Esophagus squamous epithelium (tissue), 5 donors: ENCODE results near the gene SFTPD. TPM values are rescaled to one million over a fixed set of nuclear protein-coding genes. Genes with fewer than 3 reads are reported as not detected.

Source experiments
- DNase-seq: peaks from one replicate; lab custom pipeline; 2025; lab: John Stamatoyannopoulos, UW
- H3K27ac ChIP-seq, 4 donors: fragments of 200-600 bp; sonication (generic); one replicate each; pipeline ENCODE4 v1.5.1; 2016 to 2019; ENCODE audit warnings: mild to moderate bottlenecking in 1 of 4
- H3K27me3 ChIP-seq, 4 donors: fragments of 200-600 bp; sonication (generic); 1 replicate in 3 of 4; 2 replicates in 1 of 4; pipeline versions ENCODE4 v1.5.1 to v1.6.0; 2017 to 2021; ENCODE audit warnings: antibody characterized with exemption in 1 of 4
- H3K36me3 ChIP-seq, 3 donors: fragments of 200-600 bp; sonication (generic); one replicate each; pipeline ENCODE4 v1.5.1; 2016 to 2019
- H3K4me1 ChIP-seq, 3 donors: fragments of 200-600 bp; sonication (generic); one replicate each; pipeline ENCODE4 v1.5.1; 2017 to 2019
- H3K4me3 ChIP-seq, 4 donors: fragments of 200-600 bp; sonication (generic); 1 replicate in 3 of 4; 2 replicates in 1 of 4; pipeline ENCODE4 v1.5.1; 2016 to 2019; ENCODE audit warnings: mild to moderate bottlenecking in 2 of 4, moderate library complexity in 1 of 4
- H3K9me3 ChIP-seq, 3 donors: fragments of 200-600 bp; sonication (generic); one replicate each; pipeline ENCODE4 v1.5.1; 2016 to 2019
- POLR2A ChIP-seq, 4 donors: fragments of 450-650 bp; IDR thresholded peaks; one replicate each; pipeline ENCODE4 v1.6.1; 2017; ENCODE audit warnings: antibody characterized with exemption in 4 of 4, mild to moderate bottlenecking in 4 of 4, moderate library complexity in 3 of 4
- WGBS, 2 donors: methylation state at CpG; one replicate each; pipeline ENCODE4 v1.1.5; 2018; 5-methylcytosine and 5-hydroxymethylcytosine counted together
- intact Hi-C: fragments of 100-400 bp; cut with DNase I; formaldehyde crosslinking; loops from one replicate; pipeline ENCODE4 v1.15.0; 2022
- total RNA-seq, 4 donors: library from RNA; depleted of rRNA; stranded (reverse); fragments of >200 nt; gene quantifications; one replicate each; pipeline ENCODE4 v1.1.0, GENCODE V29; 2016
- TF ChIP-seq, protein P1 (sequence below), 6 experiments: fragments of 450-650 bp in 4 of 6; fragments of 200-600 bp in 2 of 6; sonication (generic) in 2 of 6; IDR thresholded peaks; one replicate each; pipeline ENCODE4 v1.5.1; 2016 to 2019; ENCODE audit warnings: antibody characterized with exemption in 6 of 6, mild to moderate bottlenecking in 4 of 6, moderate library complexity in 4 of 6
- donor health status: DM: yes; HTN: yes; CAD: no.

SFTPD gene
- total RNA-seq, 4 donors from 2014 or later = 0.83 to 1.2 (median 1.0) TPM

DNA sequence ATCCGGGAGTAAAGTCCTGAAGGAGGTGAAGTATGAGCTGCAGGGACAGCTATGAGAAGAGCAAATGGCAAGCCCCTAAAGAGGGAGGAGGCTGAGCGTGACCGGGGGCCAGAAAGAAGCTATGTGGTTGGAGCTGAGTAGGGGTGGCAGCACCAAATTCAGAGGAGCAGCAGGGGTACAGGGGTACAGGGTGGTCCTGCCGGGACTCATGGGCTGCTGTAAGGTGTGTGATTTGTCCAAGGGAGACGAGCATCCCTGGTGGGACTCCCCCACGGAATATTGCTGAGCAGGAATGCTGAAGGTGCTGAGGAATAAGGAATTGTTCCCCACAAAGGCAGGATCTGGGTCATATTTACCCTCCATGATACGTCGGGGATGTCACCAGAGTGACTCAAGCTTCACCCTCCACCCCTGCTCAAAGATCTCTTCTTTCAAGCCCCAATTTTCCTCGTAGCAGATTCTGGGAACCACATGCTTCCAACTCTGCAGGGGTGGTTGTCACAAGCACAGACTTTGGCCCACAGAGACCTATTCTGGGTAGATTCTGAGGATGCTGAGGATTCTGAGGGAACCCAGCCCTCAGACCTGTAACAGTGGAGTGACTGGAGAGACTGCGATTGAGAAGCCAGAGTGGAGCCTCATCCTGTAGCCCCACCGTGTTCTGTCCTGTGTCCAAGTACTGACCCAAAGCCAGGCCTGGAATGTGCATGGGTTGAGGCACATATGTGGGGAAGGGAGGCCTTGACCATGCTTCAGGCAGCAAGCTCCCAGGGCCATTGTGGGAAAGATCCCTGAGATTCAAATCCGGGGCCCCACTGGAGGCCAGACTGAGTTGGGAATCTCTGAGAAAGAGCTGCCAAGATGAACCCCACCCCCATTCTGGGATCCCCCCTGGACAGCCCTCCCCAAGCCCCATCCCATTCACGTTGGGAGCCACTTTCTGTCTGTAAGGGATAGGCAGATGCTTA, 4.2 kb downstream of the SFTPD start:
- Histone ChIP-seq H3K36me3 (no peaks in the 10 kb centered on the region), H3K4me1 (no peaks in the 10 kb centered on the region), H3K27ac (no peak overlapping the region), H3K9me3 (no peaks in the 10 kb centered on the region), H3K4me3 (no peak overlapping the region), H3K27me3 (no peaks in the 10 kb centered on the region)
- intact Hi-C loops = no loop called here
- WGBS, 2 donors = 73 to 82% methylated on average over 12 to 13 of the region's 13 CpGs
- no peak for TF ChIP-seq POLR2A (IDR thresholded peaks at IDR 0.05)
- TF ChIP-seq, protein P1, sequence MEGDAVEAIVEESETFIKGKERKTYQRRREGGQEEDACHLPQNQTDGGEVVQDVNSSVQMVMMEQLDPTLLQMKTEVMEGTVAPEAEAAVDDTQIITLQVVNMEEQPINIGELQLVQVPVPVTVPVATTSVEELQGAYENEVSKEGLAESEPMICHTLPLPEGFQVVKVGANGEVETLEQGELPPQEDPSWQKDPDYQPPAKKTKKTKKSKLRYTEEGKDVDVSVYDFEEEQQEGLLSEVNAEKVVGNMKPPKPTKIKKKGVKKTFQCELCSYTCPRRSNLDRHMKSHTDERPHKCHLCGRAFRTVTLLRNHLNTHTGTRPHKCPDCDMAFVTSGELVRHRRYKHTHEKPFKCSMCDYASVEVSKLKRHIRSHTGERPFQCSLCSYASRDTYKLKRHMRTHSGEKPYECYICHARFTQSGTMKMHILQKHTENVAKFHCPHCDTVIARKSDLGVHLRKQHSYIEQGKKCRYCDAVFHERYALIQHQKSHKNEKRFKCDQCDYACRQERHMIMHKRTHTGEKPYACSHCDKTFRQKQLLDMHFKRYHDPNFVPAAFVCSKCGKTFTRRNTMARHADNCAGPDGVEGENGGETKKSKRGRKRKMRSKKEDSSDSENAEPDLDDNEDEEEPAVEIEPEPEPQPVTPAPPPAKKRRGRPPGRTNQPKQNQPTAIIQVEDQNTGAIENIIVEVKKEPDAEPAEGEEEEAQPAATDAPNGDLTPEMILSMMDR (IDR thresholded peaks at IDR 0.05) = no peak
- DNase-seq = no peak

DNA sequence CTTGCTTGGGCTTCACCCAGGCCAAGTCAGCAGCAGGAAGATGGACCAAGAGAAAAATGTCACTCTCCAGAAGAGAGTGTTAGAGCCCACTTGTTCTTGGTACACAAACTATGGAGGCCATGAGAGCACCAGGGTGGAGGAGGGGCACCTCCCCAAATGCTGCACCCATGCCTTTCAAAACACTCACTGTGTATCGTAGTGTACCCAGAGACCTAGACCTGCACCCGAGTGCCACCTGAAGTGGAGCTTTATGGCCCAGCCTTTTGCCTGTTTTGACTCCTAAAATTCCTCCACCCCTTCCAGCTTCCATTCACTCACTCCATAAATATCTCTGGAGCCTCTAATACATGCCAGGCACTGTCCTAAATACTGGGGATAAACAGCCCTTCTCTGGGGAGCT, 5.0 kb downstream of the SFTPD start:
- Histone ChIP-seq H3K4me3 (no peak overlapping the region), H3K27me3 (no peaks in the 10 kb centered on the region), H3K36me3 (no peaks in the 10 kb centered on the region), H3K4me1 (no peaks in the 10 kb centered on the region), H3K27ac (no peak overlapping the region), H3K9me3 (no peaks in the 10 kb centered on the region)
- 79 to 100% methylated on average over 2 of the region's 2 CpGs for WGBS, 2 donors
- DNase-seq = no peak
- no peak for TF ChIP-seq POLR2A (IDR thresholded peaks at IDR 0.05)
- TF ChIP-seq, protein P1 (IDR thresholded peaks at IDR 0.05) = no peak
- intact Hi-C loops = no loop called here

DNA sequence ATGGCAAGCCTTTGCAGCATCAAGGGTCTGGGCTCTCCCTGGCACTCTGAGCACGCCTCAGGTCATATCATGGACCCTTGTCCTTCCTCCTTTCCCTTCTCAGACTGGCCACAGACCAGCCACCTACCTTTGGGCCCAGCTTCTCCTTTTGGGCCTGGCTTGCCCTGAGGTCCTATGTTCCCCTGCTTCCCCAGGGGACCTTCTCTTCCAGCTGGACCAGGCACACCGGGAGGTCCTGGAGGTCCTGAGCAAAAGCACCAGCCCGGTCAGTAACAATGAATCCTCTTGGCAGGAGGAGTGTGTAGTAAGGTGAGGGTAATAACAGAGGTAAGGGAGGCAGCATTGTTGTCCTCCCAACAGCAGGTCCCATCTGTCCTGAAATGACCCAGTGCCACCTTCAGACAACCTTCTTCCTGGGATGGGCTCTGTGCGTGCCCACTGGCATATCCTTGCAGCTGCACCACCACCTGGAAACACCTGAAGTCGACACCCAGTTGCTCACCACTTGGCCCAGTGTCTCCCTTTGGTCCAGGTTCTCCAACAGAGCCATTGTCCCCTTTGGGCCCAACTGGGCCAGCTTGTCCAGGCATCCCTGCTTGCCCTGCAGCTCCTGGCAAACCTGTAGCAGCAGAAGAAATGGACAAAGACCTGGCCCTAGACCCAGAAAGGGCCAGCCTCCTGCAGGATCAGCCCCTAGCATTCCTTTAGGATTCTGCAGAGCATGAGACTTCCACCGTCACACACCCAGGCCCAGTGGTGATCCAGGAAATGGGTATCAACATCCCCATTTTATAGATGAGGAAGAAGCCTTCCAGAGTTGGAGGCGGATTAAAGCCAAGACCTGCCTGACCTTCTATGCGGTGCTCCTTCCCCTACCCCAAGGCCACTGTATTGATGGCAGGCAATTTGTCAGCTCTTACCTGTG, 6.4 kb downstream of the SFTPD start:
- H3K4me3 ChIP-seq = no peak overlapping the region
- H3K9me3 ChIP-seq = no peaks in the 10 kb centered on the region
- no peaks in the 10 kb centered on the region for H3K36me3 ChIP-seq
- no peak overlapping the region for H3K27ac ChIP-seq
- 82 to 87% methylated on average over 3 to 7 of the region's 8 CpGs for WGBS, 2 donors
- no peaks in the 10 kb centered on the region for H3K27me3 ChIP-seq
- intact Hi-C loops = no loop called here
- H3K4me1 ChIP-seq = no peaks in the 10 kb centered on the region
- no peak for TF ChIP-seq POLR2A (IDR thresholded peaks at IDR 0.05)
- TF ChIP-seq, protein P1 (IDR thresholded peaks at IDR 0.05) = no peak
- no peak for DNase-seq

DNA sequence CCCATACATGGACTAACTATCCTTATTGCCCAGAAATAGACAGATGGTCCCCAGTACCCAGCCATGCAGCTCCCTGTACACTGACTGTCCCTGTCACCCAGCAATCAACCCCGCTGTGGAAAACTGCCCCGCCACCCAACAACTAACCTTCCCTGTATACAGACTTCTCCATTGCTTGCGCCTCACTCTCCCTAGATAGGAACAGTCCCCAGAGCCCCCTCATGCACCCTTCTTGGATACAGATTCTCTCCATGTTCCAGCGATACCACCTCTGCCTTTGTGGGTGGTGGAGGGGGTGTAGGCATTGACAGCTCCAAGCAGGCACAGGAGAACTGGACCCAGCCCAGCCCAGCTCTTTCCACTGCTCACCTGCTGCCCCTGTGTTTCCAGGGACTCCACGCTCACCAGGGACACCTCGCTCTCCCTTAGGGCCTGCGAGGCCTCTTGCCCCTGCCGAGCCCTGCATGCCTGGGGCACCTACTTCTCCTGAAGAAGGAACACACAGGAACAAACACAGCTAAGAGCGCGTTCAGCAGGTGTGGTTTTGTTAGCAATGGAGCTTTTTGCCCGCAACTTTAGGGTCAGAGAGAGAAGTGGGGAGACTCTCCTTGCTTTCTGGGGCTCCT, 7.2 kb downstream of the SFTPD start:
- WGBS, 2 donors = 95 to 98% methylated on average over 4 to 10 of the region's 11 CpGs
- Histone ChIP-seq H3K9me3 (no peaks in the 10 kb centered on the region), H3K27ac (no peak overlapping the region), H3K36me3 (no peaks in the 10 kb centered on the region), H3K4me1 (no peaks in the 10 kb centered on the region), H3K4me3 (no peak overlapping the region), H3K27me3 (no peaks in the 10 kb centered on the region)
- DNase-seq = no peak
- TF ChIP-seq, protein P1 (IDR thresholded peaks at IDR 0.05) = no peak
- TF ChIP-seq POLR2A (IDR thresholded peaks at IDR 0.05) = no peak
- intact Hi-C loops = no loop called here
